Subcutaneous adipose tissue (tissue), 4 donors: ENCODE measurements around the gene RASSF4. TPM values are rescaled to one million over a fixed set of nuclear protein-coding genes. Genes with fewer than 3 reads are reported as not detected.

Experiments
- total RNA-seq, 4 donors: library from RNA; depleted of rRNA; stranded (reverse); fragments of >200 nt; gene quantifications; one replicate each; pipeline ENCODE4 v1.1.0, GENCODE V29; 2016
- TF ChIP-seq, protein P1 (sequence below): fragments of 450-650 bp; IDR thresholded peaks from one replicate; pipeline ENCODE4 v1.5.1; 2016; ENCODE audit warnings: low read depth, mild to moderate bottlenecking, control low read depth, antibody characterized with exemption, moderate library complexity

The RASSF4 gene
- total RNA-seq, 4 donors from 2014 or later: 81.0 to 346 (median 156) TPM

DNA sequence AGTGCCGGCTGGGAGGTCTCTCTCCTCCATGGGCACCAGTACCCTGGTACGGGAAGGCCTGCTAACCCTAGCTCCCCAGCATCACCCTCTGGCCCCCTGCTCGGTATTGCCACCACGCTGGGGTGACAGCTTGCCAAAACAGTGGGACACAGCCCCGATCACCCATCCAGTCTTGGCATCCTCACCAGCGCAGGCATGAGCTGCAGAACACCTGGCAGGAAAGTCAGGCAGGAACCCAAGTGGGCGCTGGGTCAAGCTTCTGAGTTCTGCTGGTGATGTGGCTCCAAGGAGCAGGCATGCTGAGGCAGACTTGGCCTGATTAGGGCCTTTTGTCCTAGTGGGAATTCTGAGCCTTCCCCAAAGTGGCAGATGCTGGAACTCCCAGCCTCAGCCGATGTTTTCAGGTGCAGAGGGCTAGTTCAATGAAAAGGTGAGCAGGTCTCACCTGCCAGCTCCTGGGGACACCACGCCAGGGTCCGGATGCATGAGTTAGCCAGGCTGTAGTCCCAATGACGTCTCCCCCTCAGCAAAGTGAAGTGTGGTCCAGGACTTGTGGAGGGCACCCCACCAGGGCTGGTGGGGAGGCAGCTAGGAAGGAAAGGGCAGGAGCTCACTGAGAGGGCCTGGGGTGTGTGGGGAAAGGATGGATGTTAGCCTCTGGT is 32.6 kb downstream of the RASSF4 start:
- TF ChIP-seq, protein P1, sequence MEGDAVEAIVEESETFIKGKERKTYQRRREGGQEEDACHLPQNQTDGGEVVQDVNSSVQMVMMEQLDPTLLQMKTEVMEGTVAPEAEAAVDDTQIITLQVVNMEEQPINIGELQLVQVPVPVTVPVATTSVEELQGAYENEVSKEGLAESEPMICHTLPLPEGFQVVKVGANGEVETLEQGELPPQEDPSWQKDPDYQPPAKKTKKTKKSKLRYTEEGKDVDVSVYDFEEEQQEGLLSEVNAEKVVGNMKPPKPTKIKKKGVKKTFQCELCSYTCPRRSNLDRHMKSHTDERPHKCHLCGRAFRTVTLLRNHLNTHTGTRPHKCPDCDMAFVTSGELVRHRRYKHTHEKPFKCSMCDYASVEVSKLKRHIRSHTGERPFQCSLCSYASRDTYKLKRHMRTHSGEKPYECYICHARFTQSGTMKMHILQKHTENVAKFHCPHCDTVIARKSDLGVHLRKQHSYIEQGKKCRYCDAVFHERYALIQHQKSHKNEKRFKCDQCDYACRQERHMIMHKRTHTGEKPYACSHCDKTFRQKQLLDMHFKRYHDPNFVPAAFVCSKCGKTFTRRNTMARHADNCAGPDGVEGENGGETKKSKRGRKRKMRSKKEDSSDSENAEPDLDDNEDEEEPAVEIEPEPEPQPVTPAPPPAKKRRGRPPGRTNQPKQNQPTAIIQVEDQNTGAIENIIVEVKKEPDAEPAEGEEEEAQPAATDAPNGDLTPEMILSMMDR: no peak

DNA sequence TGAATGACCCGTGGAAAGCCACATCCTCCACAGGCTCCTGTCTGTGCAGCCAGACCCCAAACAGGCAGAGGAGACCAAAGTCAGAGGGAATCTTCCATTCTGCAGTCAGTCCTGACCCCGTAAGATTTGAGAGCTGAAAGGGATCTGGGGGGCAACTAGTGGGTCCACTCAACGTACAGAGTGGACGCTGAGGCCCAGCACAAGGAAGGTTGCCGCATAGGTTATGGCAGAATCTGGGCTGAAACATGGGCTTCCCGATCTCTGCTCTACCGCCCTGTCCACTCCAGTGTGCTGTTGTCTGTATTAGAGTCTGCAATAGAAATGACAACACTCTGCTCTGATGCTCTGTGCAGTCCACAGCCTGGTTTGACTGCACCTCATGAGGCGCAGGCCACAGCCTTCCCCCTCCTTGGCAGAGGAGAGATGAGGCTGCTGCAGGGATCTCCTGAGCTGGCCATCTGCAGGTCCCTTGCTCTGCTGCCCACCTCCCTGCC is 33.2 kb downstream of the RASSF4 start:
- TF ChIP-seq, protein P1: no peak

DNA sequence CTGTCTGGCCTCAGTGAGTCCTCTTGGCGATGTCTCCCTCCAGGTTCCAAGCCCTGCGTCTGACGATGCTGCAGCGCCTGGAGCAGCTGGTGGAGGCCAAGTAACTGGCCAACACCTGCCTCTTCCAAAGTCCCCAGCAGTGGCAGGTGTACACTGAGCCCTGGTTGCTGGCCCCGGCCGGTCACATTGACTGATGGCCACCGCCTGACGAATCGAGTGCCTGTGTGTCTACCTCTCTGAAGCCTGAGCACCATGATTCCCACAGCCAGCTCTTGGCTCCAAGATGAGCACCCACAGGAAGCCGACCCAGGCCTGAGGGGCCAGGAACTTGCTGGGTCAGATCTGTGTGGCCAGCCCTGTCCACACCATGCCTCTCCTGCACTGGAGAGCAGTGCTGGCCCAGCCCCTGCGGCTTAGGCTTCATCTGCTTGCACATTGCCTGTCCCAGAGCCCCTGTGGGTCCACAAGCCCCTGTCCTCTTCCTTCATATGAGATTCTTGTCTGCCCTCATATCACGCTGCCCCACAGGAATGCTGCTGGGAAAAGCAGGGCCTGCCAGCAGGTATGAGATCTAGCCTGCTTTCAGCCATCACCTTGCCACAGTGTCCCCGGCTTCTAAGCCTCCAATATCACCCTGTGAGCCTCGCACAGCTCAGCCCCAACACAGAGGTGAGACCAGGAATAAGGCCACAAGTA is 33.8 kb downstream of the RASSF4 start:
- TF ChIP-seq, protein P1: no peak

DNA sequence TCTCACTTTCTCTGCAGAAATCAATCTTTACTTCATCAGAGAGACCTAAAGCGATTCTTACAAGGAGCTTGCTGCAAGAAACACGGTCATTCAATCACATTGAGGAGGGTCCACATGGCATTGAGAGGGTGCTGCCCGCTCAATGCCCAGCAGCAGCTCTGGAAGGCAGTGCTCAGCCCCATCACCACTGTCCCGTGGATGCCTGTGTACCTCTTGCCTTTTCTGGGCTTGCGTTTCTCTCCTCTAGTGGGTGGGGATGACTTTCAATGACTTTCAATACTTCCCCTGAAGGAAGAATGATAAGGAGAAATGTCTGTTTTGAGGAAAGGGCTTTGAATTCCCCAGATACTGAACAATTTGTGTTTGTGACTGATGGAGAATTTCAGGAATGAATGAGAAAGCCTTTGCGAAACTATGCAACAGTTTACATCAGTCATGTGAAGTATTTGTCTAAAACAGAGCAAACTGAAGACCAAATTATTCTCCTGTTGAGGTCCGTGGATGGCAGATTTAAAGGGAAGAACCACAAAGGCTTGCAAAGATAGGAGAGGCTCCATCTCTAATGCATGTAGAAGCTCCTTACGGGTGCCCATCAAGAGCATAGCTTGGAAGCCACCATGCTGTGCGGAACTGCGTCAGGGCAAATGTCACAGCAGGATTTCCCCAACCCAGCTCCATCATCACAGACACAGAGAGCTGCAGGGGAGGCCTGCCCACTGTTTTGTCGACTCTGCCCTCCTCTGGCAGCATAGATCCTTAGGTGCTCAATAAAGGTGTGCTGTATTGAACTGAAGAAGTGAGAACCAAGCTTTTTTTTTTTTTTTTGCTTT is 34.5 kb downstream of the RASSF4 start:
- TF ChIP-seq, protein P1: no peak

DNA sequence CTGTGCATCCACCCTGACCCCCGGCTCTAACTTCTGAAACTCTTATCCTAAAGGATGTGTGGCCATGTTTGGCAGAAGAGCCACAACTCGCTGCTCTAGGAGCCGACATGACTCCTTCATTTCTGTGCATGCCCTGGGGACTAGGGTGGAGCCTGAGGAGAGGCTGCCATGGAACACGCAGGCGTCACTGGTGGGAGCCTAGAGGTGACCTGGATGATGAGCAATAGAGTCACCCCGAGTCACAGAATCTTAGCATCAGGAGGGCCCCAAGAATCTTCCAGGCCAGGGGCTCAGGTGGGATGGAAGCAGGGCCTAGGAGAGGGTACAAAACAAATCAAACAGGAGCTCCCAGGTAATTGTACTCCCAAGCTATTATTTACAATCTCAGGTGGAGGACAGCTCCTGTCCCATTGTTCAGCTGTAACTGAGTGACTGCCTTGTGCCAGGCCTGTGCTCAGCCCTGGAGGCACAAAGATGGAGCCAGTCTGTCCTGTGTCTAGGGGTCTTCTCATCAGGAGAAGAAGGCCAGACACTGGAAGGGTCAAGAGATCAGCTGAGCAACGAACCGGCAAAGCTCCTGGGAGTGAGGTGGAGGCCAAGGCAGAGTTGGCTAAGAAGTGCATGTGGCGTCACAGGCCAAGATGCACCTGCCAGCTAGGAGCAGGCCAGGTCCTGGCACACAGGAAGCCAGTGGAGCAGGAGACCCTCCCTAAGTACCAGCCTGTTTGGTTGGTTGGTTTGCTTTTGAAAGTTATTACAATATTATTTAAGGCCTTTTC is 35.3 kb downstream of the RASSF4 start:
- TF ChIP-seq, protein P1: no peak

DNA sequence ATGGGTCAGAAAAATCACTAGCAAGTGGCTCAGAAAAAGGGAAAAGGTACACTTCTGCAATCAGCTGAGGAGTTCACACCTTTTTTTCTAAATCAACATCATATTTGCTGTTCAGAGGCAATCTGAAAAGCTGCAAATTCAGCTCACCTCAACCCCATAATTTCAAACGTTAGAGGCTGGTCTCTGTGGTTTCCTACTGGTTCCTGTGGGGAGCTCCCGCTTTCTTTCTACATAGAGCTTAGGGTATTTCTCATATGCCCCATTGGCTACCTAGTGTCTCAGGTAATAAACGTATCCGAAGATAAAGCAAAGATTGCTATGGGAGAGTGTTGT is 35.9 kb downstream of the RASSF4 start:
- TF ChIP-seq, protein P1: no peak
